Activated CD4-positive, alpha-beta T cell treated with anti-CD3 and anti-CD28 coated beads, Interleukin-2, amount 50 U/mL, for 4 hours (primary cell): ENCODE measurements around the gene GRK1.

Experiments
- DNase-seq, 2 experiments: peaks; one replicate each; pipeline ENCODE4 v3.0.0-alpha.2; 2020

The GRK1 gene

DNA sequence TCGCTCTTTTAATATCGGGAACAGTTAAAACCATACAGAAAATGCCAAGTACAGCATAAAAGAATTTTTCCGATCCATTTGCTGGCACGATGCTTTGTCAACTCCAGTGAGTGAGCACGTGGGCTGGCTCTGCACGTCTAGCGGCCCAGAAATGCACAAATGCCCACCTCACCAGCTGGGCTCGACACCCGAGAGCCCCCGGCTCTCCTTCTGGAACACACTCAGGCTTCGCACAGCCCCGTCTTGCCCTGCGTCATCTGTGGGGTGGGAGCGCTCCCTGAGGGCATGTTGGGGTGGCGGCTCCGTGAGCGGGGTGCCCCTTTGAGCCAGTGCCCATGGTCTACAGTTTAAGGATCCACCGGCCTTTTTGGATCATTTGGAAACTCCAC lies 33.5 kb upstream of the GRK1 start:
- DNase-seq = no peak

DNA sequence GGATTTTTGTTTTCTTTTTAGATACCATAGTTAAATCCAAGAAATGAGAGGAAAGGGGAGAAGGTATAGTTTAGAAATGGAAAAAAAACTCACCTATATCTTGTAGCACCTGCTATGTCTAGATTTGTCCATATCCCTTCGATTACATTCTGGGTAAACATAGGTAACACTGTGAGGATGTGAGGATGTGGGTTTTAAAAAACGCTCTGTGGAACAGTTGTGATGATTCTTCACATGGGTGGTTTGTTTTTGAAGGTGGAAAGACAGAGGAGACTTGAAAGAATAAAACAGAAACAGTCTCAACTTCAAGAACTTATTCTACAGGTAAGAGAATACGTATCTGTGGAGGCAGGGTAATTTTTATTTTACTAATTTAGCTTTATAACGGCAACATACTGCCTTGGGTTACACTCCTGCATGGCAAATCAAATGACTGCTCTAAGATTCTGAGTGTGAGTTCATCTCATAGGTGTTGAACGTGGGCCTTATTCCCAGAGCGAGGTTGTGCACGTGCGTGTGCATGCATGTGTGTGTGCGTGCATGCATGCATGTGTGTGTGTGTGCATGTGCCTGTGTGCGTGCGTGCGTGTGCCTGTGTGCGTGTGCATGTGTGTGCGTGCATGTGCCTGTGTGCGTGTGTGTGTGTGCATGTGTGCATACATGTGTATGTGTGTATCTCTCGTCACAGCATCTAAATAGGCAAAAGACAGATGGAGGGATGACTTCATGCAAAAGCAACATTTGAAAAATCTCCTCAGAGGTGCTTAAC lies 32.6 kb upstream of the GRK1 start:
- no peak for DNase-seq

GRCh38 chr13:113635048-113635420 lies 32.0 kb upstream of the GRK1 start:
- DNase-seq = no peak

- no peak for DNase-seq
These were observed 31.3 kb upstream of the GRK1 start for GRCh38 chr13:113635709-113636108.

DNA sequence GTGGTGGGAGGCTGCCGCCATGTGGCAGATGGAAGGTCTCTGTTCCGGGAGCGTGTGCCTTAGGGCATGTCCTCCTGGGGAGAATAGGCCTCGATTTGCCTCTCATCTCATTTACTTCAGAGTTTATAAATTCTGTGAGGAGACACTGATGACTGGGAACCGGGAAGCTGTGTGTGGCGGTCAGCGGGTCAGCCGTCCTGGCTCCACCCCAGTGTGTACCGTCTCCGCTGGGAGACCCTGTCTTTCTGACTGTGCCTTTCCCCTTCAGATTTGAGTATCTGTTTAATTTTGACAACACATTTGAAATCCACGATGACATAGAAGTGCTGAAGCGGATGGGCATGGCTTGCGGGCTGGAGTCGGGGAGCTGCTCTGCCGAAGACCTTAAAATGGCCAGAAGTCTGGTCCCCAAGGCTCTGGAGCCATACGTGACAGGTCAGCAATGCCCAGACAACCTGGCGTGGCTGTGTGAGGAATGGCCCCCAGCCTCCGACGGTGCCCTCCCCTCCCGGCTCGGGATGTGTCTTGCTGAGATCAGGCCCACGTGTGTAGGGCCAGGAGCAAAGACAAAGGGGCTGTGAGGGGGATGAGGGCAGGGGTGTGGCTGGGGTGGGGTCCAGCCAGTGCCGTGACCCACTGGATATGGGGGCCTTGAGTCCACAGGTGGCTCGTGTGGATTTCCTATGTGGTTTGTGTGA lies 30.6 kb upstream of the GRK1 start:
- no peak for DNase-seq

- no peak for DNase-seq
These were observed 29.5 kb upstream of the GRK1 start for GRCh38 chr13:113637262-113638160.

GRCh38 chr13:113638173-113638746 lies 28.8 kb upstream of the GRK1 start:
- no peak for DNase-seq

DNA sequence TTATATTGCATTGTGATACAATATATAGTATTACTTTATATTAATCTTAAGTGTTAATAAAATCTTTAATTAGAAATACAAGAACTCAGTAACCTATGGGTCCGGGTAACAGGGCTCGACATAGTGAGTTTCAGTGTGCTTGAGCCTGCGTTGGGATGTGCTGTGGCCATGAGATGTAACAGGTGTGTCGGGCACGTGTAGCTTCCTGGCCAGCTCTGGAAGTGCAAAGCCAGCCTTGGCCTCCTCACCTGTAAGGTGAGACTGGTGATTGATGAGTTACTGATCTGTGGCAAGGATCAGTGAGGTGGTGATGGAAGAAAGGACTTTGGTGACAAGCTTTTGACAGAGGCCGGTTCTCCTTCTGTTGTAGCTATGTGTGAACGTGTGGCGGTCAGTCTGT lies 28.2 kb upstream of the GRK1 start:
- no peak for DNase-seq

DNA sequence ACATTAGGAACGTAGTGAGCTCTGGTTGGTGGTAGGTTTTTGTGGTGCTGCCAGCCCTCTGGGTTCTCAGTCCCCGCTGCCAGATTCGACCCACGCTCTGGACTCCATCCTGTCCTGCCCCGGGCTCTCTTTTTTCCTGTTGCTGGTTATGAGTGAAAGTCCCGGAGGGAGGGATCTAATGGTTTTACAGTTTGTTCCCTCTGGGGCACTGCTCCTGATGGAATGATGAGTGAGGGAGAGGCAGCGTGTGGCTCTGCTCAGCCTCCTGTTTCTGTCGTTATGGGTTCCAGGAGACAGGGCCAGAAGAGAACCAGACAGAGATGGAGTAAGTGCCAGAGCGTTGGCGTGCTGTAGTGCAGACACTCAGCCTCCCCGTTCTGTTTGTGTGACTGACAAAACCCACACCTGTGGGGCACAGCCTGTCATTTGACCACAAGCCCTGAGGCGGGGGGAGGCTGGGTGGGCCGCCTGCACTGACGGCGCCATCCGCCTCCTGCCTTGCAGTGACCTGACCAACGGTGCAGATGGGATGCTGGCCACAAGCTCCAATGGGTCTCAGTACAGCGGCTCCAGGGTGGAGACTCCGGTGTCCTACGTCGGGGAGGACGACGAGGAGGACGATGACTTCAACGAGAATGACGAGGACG lies 27.3 kb upstream of the GRK1 start:
- DNase-seq = no peak

GRCh38 chr13:113641426-113641825 lies 25.6 kb upstream of the GRK1 start:
- DNase-seq = no peak

GRCh38 chr13:113642563-113642962 lies 24.5 kb upstream of the GRK1 start:
- DNase-seq = no peak

DNA sequence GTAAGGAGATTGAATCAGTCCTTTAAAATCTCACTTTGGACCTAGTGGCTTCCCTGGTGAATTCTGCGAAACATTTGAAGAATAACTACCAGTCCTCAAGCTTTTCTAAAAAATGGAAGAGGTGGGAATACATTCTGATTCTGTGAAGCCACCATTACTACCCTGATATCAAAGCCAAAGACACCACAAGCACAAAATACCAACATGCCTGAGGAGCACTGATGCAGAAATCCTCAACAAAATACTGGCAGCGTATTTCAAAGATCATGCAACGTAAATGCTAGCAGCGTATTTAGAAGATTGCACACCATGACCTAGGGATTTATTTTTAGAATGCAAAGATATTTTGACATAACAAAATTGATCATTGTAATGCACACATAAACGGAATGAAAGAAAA lies 23.4 kb upstream of the GRK1 start:
- no peak for DNase-seq

- DNase-seq = no peak
These were observed 22.2 kb upstream of the GRK1 start for GRCh38 chr13:113644800-113645199.

GRCh38 chr13:113645329-113645728 lies 21.7 kb upstream of the GRK1 start:
- no peak for DNase-seq

DNA sequence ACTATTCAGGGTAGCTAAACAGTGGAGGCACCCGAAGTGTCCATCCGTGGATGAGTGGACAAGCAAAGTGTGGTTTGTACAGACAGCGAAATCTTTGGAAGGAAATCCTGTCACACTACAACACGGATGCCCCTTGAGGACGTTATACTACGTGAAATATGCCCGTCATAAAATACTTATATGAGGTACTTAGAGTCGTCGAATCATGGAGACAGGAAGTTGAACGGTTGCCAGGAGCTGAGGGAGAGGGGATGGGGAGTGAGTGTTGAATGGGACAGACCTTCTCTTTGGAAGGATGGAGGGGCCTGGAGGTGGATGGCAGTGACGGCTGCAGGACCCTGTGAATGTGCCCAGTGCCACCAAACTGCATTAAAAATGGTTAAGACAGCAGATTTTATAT lies 20.6 kb upstream of the GRK1 start:
- DNase-seq = no peak

- DNase-seq = no peak
These were observed 20.1 kb upstream of the GRK1 start for GRCh38 chr13:113646921-113647340.

- DNase-seq = no peak
These were observed 19.4 kb upstream of the GRK1 start for GRCh38 chr13:113647351-113648215.

DNA sequence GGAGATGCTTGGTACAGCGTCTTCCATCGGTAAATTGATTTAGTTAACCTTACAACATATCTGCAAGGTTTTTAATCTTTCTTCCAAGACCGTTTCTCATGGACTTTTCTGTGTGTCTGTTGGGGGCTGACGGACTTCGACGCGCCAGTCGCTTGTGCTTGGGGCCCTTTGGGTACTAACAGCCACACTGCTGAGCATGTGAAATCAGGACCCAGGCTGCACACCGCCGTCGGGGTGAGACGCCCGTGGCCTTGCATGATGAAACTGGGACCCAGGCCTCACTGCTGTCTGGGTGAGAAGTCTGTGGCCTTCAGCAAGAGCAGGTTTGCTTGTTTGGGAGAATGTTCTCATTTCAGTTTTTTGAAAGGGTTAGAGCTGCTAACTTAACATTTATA lies 18.8 kb upstream of the GRK1 start:
- DNase-seq = no peak

DNA sequence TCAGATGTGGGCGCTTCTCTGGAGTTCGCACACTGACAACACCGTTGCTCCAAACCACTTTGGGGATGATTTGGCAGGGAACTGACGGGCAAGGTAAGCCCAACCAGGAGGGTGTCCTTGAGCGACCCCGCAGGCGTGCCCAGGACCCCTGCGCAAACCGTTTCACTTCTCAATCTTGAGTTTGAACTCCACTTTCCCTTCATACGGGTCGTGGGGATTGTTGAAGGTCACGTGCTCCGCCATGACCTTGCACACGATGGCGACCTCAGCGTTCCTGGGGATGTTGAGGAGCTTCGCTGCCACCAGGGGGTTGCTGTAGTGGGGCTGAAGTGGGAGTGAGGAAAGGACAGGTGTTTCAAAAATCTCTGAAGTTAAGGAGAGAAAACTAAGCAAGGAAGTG lies 17.8 kb upstream of the GRK1 start:
- no peak for DNase-seq

DNA sequence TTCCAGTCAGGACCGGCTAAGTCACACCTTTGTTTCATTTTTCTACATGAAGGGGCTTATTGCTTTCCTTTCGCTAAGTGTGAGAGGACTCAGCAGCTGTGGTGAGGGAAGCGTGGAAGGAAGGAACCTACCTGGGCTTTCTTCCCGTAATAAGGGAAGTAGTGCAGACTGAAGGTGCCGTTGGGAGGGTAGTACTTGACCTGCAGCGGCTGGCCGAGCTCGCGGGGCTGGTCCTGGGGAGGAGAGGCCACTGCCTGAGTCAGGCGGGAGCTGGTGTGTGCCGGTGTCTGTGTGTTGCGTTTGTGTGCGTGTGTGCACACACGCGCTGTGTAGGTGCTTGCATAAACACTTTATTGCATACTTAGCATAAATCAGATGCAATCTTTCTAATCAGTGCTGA lies 16.7 kb upstream of the GRK1 start:
- no peak for DNase-seq

DNA sequence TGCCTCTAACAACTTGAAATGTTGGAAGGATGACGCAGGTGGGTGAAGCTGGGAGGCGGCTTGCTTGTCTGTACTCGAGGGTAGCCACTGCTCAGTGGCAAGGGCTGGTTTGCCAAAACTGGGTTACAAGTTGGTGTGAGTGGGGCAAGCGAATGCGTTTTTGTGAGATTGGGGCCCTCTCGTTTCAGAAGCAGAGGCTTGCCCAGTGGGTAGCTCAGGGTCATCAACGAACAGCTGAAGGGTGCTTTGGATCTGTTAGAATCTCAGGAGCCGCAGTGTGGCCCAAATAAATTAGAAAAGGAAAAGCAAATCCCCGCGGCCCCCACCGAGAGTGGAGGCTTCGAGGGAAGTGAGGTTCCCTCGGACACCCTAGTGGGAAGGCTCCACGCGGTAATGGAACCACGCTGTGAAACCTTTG lies 16.3 kb upstream of the GRK1 start:
- no peak for DNase-seq
